Measurements from ENCODE around the gene PMAIP1.

The PMAIP1 gene

DNA sequence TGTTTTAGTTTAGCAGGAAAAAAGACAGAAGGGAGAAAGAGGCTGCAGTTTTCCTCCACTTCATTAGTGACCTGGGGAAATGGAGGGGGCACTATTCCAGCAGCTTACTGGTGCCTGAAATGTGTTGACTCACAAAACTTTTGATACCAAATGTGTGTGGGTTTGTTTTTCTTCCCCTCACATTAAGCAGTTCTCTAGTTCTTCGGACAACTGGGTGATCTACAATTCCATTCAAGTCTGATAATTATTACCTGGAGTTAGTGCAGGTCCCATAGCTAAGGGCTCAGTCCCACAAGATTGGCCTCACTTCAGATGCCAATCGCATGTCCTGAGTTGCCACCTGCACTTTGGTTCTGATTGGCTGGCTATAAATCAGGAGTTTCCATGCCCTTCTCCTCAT lies 28.4 kb downstream of the PMAIP1 start:
- Histone ChIP-seq H3K14ac (ENCODE audit: low read length) (no peak overlapping the region), H2AK5ac (ENCODE audit: low read length) (no peak overlapping the region), H2BK120ac (ENCODE audit: insufficient read depth, low read length, poor library complexity) (no peak overlapping the region), H3K4me1 (ENCODE audit: control insufficient read depth in 1 of 2, insufficient read depth in 2 of 2, low read length in 2 of 2) (peaks cover 4 to 5% of the 10 kb centered on the region in 2 experiments), H3K27ac (ENCODE audit: low read depth, low read length) (no peak overlapping the region), H4K8ac (ENCODE audit: low read depth, low read length) (no peak overlapping the region), H3K4me3 (ENCODE audit: low read depth, low read length) (no peak overlapping the region), H3K9ac (ENCODE audit: low read length) (no peak overlapping the region), H2BK5ac (ENCODE audit: low read depth, low read length, poor library complexity) (no peak overlapping the region), H3K4ac (ENCODE audit: low read depth, low read length) (no peak overlapping the region), H4K91ac (ENCODE audit: low read depth, low read length) (no peak overlapping the region), H3K23ac (ENCODE audit: low read length) (no peak overlapping the region), H3K36me3 (ENCODE audit: control insufficient read depth in 1 of 2, insufficient read depth in 2 of 2, low read length in 2 of 2) (no peaks in the 10 kb centered on the region), H3K79me2 (ENCODE audit: control insufficient read depth, insufficient read depth, low read length, poor library complexity) (no peaks in the 10 kb centered on the region), H3K4me2 (ENCODE audit: low read length) (no peak overlapping the region), H3K79me1 (ENCODE audit: low read length) (peaks cover 3% of the 10 kb centered on the region), H3K9me3 (ENCODE audit: insufficient read depth, low read depth, low read length) (peaks cover 3% of the 10 kb centered on the region), H4K12ac (ENCODE audit: low read depth, low read length) (no peak overlapping the region), H2AFZ (ENCODE audit: insufficient read depth, low read length, poor library complexity) (no peak overlapping the region), H3K18ac (ENCODE audit: low read length) (no peak overlapping the region), H3K27me3 (ENCODE audit: insufficient read depth, low read length) (no peaks in the 10 kb centered on the region), H2BK12ac (ENCODE audit: low read length) (no peak overlapping the region)
- DNase-seq = no peak
- no CpG with 5 or more reads among the region's 2 CpGs for WGBS (ENCODE audit: extremely low coverage, insufficient coverage, insufficient read length)

DNA sequence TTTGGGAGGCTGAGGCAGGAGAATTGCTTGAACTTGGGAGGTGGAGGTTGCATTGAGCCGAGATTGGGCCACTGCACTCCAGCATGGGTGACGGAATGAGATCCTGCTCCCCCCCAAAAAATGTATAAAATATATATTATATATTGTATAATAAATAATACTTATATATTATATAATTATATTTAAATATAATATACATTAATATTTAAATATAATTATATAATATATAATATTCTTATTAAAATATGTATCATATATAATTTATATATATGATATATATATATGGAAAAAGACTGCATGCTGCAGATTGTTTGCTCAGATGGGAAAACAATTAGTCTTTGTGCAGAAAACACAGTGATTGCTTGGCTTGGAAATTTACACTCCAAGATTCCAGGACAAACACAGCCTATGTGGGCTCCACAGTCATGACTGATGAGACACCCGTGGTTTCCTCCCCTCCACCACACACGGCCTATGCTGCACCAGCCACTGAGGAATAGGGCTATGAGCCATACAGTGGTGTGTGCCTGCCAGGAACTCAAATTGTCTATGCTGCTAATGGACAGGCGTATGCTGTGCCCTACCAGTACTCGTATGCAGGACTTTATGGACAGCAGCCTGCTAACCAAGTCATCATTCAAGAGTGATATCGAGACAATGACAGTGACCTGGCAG lies 30.0 kb downstream of the PMAIP1 start:
- peaks cover 3% of the 10 kb centered on the region for H3K9me3 ChIP-seq (ENCODE audit: insufficient read depth, low read depth, low read length)
- peak overlapping the region; percentile 11 for H3K4me3 ChIP-seq (ENCODE audit: low read depth, low read length)
- no peak overlapping the region for H2BK120ac ChIP-seq (ENCODE audit: insufficient read depth, low read length, poor library complexity)
- H3K9ac ChIP-seq (ENCODE audit: low read length) = no peak overlapping the region
- no peak overlapping the region for H2BK12ac ChIP-seq (ENCODE audit: low read length)
- no peak for DNase-seq
- H3K27me3 ChIP-seq (ENCODE audit: insufficient read depth, low read length) = no peaks in the 10 kb centered on the region
- H3K23ac ChIP-seq (ENCODE audit: low read length) = no peak overlapping the region
- H2AK5ac ChIP-seq (ENCODE audit: low read length) = no peak overlapping the region
- H4K12ac ChIP-seq (ENCODE audit: low read depth, low read length) = no peak overlapping the region
- H3K79me2 ChIP-seq (ENCODE audit: control insufficient read depth, insufficient read depth, low read length, poor library complexity) = no peaks in the 10 kb centered on the region
- no peak overlapping the region for H3K14ac ChIP-seq (ENCODE audit: low read length)
- H4K91ac ChIP-seq (ENCODE audit: low read depth, low read length) = no peak overlapping the region
- no peak overlapping the region for H3K4ac ChIP-seq (ENCODE audit: low read depth, low read length)
- no peaks in the 10 kb centered on the region for H3K36me3 ChIP-seq (ENCODE audit: control insufficient read depth in 1 of 2, insufficient read depth in 2 of 2, low read length in 2 of 2)
- H3K27ac ChIP-seq (ENCODE audit: low read depth, low read length) = no peak overlapping the region
- no peak overlapping the region for H3K4me2 ChIP-seq (ENCODE audit: low read length)
- WGBS (ENCODE audit: extremely low coverage, insufficient coverage, insufficient read length) = no CpG with 5 or more reads among the region's 7 CpGs
- H4K8ac ChIP-seq (ENCODE audit: low read depth, low read length) = no peak overlapping the region
- H2AFZ ChIP-seq (ENCODE audit: insufficient read depth, low read length, poor library complexity) = no peak overlapping the region
- H2BK5ac ChIP-seq (ENCODE audit: low read depth, low read length, poor library complexity) = no peak overlapping the region
- H3K79me1 ChIP-seq (ENCODE audit: low read length) = no peaks in the 10 kb centered on the region
- no peak overlapping the region for H3K18ac ChIP-seq (ENCODE audit: low read length)
- no peaks in the 10 kb centered on the region for H3K4me1 ChIP-seq (ENCODE audit: control insufficient read depth in 1 of 2, insufficient read depth in 2 of 2, low read length in 2 of 2)

DNA sequence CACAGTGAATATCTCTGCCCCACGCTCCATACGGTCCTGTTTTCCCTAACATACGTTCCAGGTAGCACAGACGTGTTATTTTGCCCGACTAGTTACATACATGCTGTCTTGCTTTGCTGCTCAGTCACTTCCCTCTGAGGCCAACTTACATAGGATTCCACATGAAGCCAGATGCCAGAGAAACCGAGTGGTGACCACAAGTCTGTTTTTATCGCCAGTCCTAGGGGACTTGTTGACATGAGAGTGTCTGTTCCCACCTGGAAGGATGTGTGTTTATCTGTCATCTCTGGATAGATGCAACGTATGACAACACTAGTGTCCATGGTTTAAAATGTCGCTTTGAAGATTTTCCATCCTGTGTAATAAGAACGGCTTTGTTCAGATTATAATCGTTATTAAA lies 32.6 kb downstream of the PMAIP1 start:
- Histone ChIP-seq H3K36me3 (ENCODE audit: control insufficient read depth in 1 of 2, insufficient read depth in 2 of 2, low read length in 2 of 2) (no peaks in the 10 kb centered on the region), H2BK120ac (ENCODE audit: insufficient read depth, low read length, poor library complexity) (no peak overlapping the region), H2BK5ac (ENCODE audit: low read depth, low read length, poor library complexity) (no peak overlapping the region), H4K8ac (ENCODE audit: low read depth, low read length) (no peak overlapping the region), H2BK12ac (ENCODE audit: low read length) (no peak overlapping the region), H3K23ac (ENCODE audit: low read length) (no peak overlapping the region), H3K27ac (ENCODE audit: low read depth, low read length) (no peak overlapping the region), H3K4me3 (ENCODE audit: low read depth, low read length) (no peak overlapping the region), H3K79me1 (ENCODE audit: low read length) (no peaks in the 10 kb centered on the region), H3K4me1 (ENCODE audit: control insufficient read depth in 1 of 2, insufficient read depth in 2 of 2, low read length in 2 of 2) (no peaks in the 10 kb centered on the region), H2AFZ (ENCODE audit: insufficient read depth, low read length, poor library complexity) (no peak overlapping the region), H3K79me2 (ENCODE audit: control insufficient read depth, insufficient read depth, low read length, poor library complexity) (no peaks in the 10 kb centered on the region), H3K9me3 (ENCODE audit: insufficient read depth, low read depth, low read length) (peaks cover 3% of the 10 kb centered on the region), H4K12ac (ENCODE audit: low read depth, low read length) (no peak overlapping the region), H3K9ac (ENCODE audit: low read length) (no peak overlapping the region), H2AK5ac (ENCODE audit: low read length) (no peak overlapping the region), H3K14ac (ENCODE audit: low read length) (no peak overlapping the region), H3K18ac (ENCODE audit: low read length) (no peak overlapping the region), H3K4me2 (ENCODE audit: low read length) (no peak overlapping the region), H4K91ac (ENCODE audit: low read depth, low read length) (no peak overlapping the region), H3K4ac (ENCODE audit: low read depth, low read length) (no peak overlapping the region), H3K27me3 (ENCODE audit: insufficient read depth, low read length) (no peaks in the 10 kb centered on the region)
- WGBS (ENCODE audit: extremely low coverage, insufficient coverage, insufficient read length) = no CpG with 5 or more reads among the region's 11 CpGs
- no peak for DNase-seq

DNA sequence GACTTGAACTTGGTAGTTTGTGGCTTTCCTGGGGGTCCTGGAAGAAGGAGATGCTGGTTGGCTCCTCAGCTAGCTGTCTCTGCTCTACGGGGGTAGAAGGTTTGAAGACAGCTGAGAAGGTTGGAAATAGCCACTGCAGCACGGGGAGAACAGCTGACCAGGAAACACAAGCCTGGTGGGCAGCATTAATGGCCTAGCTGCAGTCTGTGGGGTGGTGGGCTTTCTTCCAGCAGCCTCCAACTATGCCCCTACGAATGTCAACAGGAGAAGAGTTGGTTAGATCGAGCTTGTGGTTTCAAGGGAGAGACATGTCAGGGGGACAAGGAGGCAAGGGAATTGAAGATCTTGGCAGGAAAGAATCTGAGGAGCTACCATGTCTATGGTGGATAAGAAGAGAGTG lies 38.9 kb downstream of the PMAIP1 start:
- Histone ChIP-seq H3K79me2 (ENCODE audit: control insufficient read depth, insufficient read depth, low read length, poor library complexity) (no peaks in the 10 kb centered on the region), H2BK120ac (ENCODE audit: insufficient read depth, low read length, poor library complexity) (no peak overlapping the region), H3K14ac (ENCODE audit: low read length) (no peak overlapping the region), H3K4me1 (ENCODE audit: control insufficient read depth in 1 of 2, insufficient read depth in 2 of 2, low read length in 2 of 2) (no peaks in the 10 kb centered on the region), H2AFZ (ENCODE audit: insufficient read depth, low read length, poor library complexity) (no peak overlapping the region), H3K9ac (ENCODE audit: low read length) (no peak overlapping the region), H3K36me3 (ENCODE audit: control insufficient read depth in 1 of 2, insufficient read depth in 2 of 2, low read length in 2 of 2) (no peaks in the 10 kb centered on the region), H3K4ac (ENCODE audit: low read depth, low read length) (no peak overlapping the region), H3K27ac (ENCODE audit: low read depth, low read length) (no peak overlapping the region), H3K4me3 (ENCODE audit: low read depth, low read length) (no peak overlapping the region), H3K18ac (ENCODE audit: low read length) (no peak overlapping the region), H3K4me2 (ENCODE audit: low read length) (no peak overlapping the region), H4K91ac (ENCODE audit: low read depth, low read length) (no peak overlapping the region), H2BK5ac (ENCODE audit: low read depth, low read length, poor library complexity) (no peak overlapping the region), H3K23ac (ENCODE audit: low read length) (peak overlapping the region; percentile 2), H4K8ac (ENCODE audit: low read depth, low read length) (no peak overlapping the region), H3K27me3 (ENCODE audit: insufficient read depth, low read length) (no peaks in the 10 kb centered on the region), H3K9me3 (ENCODE audit: insufficient read depth, low read depth, low read length) (peaks cover 2% of the 10 kb centered on the region), H2BK12ac (ENCODE audit: low read length) (no peak overlapping the region), H3K79me1 (ENCODE audit: low read length) (no peaks in the 10 kb centered on the region), H4K12ac (ENCODE audit: low read depth, low read length) (no peak overlapping the region), H2AK5ac (ENCODE audit: low read length) (no peak overlapping the region)
- WGBS (ENCODE audit: extremely low coverage, insufficient coverage, insufficient read length) = no CpG with 5 or more reads among the region's 4 CpGs
- no peak for DNase-seq
